ENCODE results near the gene KRT6B.

DNA sequence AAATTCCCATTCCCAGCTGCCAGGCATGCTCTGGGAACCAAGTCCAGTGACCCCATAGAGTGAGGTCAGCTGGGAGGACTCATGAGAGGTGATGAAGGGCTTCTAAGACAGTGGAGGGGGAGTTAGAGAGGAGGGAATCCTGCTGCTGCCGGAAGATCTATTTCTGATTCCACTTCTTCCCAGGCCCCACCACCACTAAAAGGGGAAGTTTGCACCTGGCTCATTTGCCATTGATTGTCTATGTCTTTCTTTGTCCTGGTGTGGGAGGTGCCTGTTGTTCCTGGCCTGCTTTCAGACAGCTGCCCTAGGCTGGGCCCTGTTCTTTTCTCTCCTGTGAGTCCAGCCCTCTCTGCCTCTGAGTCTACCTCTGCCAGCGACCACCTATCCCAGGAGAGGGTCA, 44.1 kb upstream of the KRT6B start:
- TF ChIP-seq, protein P1, sequence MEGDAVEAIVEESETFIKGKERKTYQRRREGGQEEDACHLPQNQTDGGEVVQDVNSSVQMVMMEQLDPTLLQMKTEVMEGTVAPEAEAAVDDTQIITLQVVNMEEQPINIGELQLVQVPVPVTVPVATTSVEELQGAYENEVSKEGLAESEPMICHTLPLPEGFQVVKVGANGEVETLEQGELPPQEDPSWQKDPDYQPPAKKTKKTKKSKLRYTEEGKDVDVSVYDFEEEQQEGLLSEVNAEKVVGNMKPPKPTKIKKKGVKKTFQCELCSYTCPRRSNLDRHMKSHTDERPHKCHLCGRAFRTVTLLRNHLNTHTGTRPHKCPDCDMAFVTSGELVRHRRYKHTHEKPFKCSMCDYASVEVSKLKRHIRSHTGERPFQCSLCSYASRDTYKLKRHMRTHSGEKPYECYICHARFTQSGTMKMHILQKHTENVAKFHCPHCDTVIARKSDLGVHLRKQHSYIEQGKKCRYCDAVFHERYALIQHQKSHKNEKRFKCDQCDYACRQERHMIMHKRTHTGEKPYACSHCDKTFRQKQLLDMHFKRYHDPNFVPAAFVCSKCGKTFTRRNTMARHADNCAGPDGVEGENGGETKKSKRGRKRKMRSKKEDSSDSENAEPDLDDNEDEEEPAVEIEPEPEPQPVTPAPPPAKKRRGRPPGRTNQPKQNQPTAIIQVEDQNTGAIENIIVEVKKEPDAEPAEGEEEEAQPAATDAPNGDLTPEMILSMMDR (conservative IDR thresholded peaks at IDR 0.05 in 1 of 2, IDR thresholded peaks at IDR 0.05 in 1 of 2; ENCODE audit: extremely low read depth in 1 of 2, insufficient read depth in 1 of 2, low read depth in 1 of 2, low read length in 2 of 2) = no peak
- TF ChIP-seq EZH2 (IDR thresholded peaks at IDR 0.05; ENCODE audit: borderline replicate concordance, low read length) = no peak

Data from mammary epithelial cell (primary cell).